Suprapubic skin (tissue), 4 donors: ENCODE data around the gene GAS7.

Source experiments
- EP300 ChIP-seq: sonication (generic); formaldehyde crosslinking; IDR thresholded peaks from one replicate; pipeline ENCODE4 v1.6.1; 2017; ENCODE audit warnings: antibody characterized with exemption
- POLR2A ChIP-seq, 2 donors: fragments of 450-650 bp; IDR thresholded peaks; one replicate each; pipeline ENCODE4 v1.6.1; 2017; ENCODE audit warnings: antibody characterized with exemption in 2 of 2, mild to moderate bottlenecking in 2 of 2, moderate library complexity in 2 of 2
- POLR2AphosphoS5 ChIP-seq, 3 donors: sonication (generic); formaldehyde crosslinking; IDR thresholded peaks; one replicate each; pipeline ENCODE4 v1.6.1; 2017; ENCODE audit warnings: antibody characterized with exemption in 3 of 3
- TF ChIP-seq, protein P1 (sequence below), 2 donors: fragments of 200-600 bp in 1 of 2; fragments of 450-650 bp in 1 of 2; sonication (generic) in 1 of 2; IDR thresholded peaks; one replicate each; pipeline ENCODE4 v1.5.1; 2016 to 2019; ENCODE audit warnings: antibody characterized with exemption in 2 of 2, mild to moderate bottlenecking in 1 of 2, moderate library complexity in 1 of 2

DNA sequence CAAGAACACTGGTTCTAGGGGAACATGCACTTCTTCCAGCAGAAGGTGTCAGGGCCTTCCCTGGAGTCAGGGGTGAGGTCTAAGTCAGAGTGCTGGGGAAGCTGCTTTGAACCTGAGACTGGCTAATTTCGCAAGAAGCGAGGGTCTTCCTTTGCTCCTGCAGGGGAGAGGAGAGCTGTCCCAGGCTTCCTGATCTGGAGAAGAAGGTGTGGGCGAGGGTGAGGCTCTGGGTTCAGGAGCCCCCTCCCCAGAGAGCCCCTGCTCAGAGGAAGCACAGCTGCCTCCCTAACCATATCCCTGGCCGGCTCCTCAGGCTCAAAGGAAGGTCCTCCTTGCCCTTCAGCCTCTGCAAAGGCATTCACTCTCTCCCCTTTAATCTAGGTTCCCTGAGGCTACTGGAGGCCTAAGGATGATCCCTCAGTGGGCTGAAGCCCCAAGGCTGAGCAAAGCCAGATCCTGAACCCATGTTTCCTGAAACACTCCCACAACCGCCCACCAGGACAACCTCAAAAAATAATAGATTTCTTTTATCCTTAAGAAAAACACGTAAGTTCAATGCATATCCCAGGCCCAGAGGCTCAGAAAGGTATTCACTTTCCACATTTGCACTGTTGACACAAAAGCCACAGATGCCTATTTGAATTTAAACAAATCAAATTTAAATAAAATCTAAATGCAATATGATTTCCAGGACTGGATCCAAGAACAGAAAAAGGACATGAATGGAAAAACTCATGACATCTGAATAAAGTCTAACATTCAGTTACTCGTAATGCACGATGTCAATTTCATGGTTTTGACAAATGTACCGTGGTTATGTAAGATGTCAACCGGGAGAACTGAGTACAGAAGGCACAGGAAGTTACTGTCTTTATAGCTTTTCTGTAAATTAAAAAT lies 221.9 kb downstream of the GAS7 start:
- TF ChIP-seq, protein P1, sequence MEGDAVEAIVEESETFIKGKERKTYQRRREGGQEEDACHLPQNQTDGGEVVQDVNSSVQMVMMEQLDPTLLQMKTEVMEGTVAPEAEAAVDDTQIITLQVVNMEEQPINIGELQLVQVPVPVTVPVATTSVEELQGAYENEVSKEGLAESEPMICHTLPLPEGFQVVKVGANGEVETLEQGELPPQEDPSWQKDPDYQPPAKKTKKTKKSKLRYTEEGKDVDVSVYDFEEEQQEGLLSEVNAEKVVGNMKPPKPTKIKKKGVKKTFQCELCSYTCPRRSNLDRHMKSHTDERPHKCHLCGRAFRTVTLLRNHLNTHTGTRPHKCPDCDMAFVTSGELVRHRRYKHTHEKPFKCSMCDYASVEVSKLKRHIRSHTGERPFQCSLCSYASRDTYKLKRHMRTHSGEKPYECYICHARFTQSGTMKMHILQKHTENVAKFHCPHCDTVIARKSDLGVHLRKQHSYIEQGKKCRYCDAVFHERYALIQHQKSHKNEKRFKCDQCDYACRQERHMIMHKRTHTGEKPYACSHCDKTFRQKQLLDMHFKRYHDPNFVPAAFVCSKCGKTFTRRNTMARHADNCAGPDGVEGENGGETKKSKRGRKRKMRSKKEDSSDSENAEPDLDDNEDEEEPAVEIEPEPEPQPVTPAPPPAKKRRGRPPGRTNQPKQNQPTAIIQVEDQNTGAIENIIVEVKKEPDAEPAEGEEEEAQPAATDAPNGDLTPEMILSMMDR (IDR thresholded peaks at IDR 0.05), result no peak
- TF ChIP-seq EP300 (no peak), POLR2A (IDR thresholded peaks at IDR 0.05) (no peak), POLR2AphosphoS5 (IDR thresholded peaks at IDR 0.05) (no peak)
